PC-9 (cell line): Measurements from ENCODE around the gene HCFC1R1. TPM values are rescaled to one million over a fixed set of nuclear protein-coding genes. Genes with fewer than 3 reads are reported as not detected.

Experiments used
- BruUV-seq: library from RNA; stranded (reverse); fragments of 400-500 nt; replicated peaks from 2 replicates; lab custom pipeline; 2021; lab: Mats Ljungman, UMichigan
- CTCF ChIA-PET: fragments of 300-600 bp; sonication (Branson Sonifier 250); formaldehyde crosslinking; loops from one replicate; lab custom pipeline; 2022; ENCODE audit warnings: antibody characterized with exemption; lab: Charles Lee
- POLR2A ChIA-PET: fragments of 300-600 bp; sonication (Branson Sonifier 250); formaldehyde crosslinking; loops from one replicate; lab custom pipeline; 2022; ENCODE audit warnings: antibody characterized with exemption; ENCODE audit not compliant: unreplicated experiment; lab: Charles Lee
- DNase-seq, 2 experiments: peaks; one replicate each; pipeline versions ENCODE4 v3.0.0 to v3.0.0-alpha.2; 2015 to 2022; ENCODE audit warnings: mixed read lengths in 1 of 2
- H2AFZ ChIP-seq: fragments of 200-600 bp; sonication (generic); 2 replicates; pipeline ENCODE4 v1.8.1; 2017; ENCODE audit warnings: antibody characterized with exemption
- H3F3A ChIP-seq: fragments of 200-600 bp; sonication (generic); 2 replicates; pipeline ENCODE4 v1.8.1; 2017; ENCODE audit warnings: antibody characterized with exemption, mild to moderate bottlenecking, low read depth; ENCODE audit not compliant: insufficient read depth
- H3K27ac ChIP-seq: fragments of 200-600 bp; sonication (generic); 2 replicates; pipeline ENCODE4 v1.6.1; 2016; ENCODE audit warnings: mixed run types
- H3K27me3 ChIP-seq: fragments of 200-600 bp; sonication (generic); 2 replicates; pipeline ENCODE4 v1.6.1; 2016; ENCODE audit warnings: low read depth, mixed run types; ENCODE audit not compliant: insufficient read depth
- H3K36me3 ChIP-seq: fragments of 200-600 bp; sonication (generic); 2 replicates; pipeline ENCODE4 v1.6.1; 2016; ENCODE audit warnings: low read depth, mixed run types
- H3K4me1 ChIP-seq: fragments of 200-600 bp; sonication (generic); replicated peaks from 2 replicates; pipeline ENCODE4 v1.6.1; 2016; ENCODE audit warnings: mixed run types; ENCODE audit not compliant: insufficient read depth
- H3K4me2 ChIP-seq: fragments of 200-600 bp; sonication (generic); 2 replicates; pipeline ENCODE4 v1.6.1; 2017; ENCODE audit warnings: mixed run types
- H3K4me3 ChIP-seq: fragments of 200-600 bp; sonication (generic); 2 replicates; pipeline ENCODE4 v1.6.1; 2016; ENCODE audit warnings: mixed run types
- H3K79me2 ChIP-seq: fragments of 200-600 bp; sonication (generic); 2 replicates; pipeline ENCODE4 v1.6.1; 2017; ENCODE audit warnings: low read depth, mixed run types
- H3K9me2 ChIP-seq: fragments of 200-600 bp; sonication (generic); 2 replicates; pipeline ENCODE4 v1.8.1; 2017; ENCODE audit warnings: mild to moderate bottlenecking; ENCODE audit not compliant: insufficient read depth
- H3K9me3 ChIP-seq: fragments of 200-600 bp; sonication (generic); 2 replicates; pipeline ENCODE4 v1.8.1; 2016; ENCODE audit warnings: low read depth; ENCODE audit not compliant: insufficient read depth
- H4K20me1 ChIP-seq: fragments of 200-600 bp; sonication (generic); 2 replicates; pipeline ENCODE4 v1.8.1; 2017; ENCODE audit not compliant: insufficient read depth
- CTCF ChIP-seq: fragments of 200-600 bp; sonication (generic); conservative IDR thresholded peaks from 2 replicates; pipeline ENCODE4 v1.6.1; 2017; ENCODE audit warnings: mixed run types, antibody characterized with exemption, mild to moderate bottlenecking, moderate library complexity
- EZH2 ChIP-seq: fragments of 200-600 bp; sonication (generic); IDR thresholded peaks from 2 replicates; pipeline ENCODE4 v1.8.0; 2017; ENCODE audit warnings: antibody characterized with exemption, low read depth
- intact Hi-C: fragments of 100-400 bp; cut with micrococcal nuclease; formaldehyde crosslinking; loops from one replicate; pipeline ENCODE4 v1.10.0; 2022; ENCODE audit not compliant: unreplicated experiment
- total RNA-seq: library from RNA; stranded (reverse); gene quantifications from 2 replicates; pipeline ENCODE4 v1.2.3, GENCODE V29; 2021

The HCFC1R1 gene
- total RNA-seq, 1 experiment from 2014 or later, result 118 TPM

- TF ChIP-seq CTCF (no peak), EZH2 (no peak)
- Histone ChIP-seq H3K27me3 (no peaks in the 10 kb centered on the region), H3K79me2 (peaks cover 10% of the 10 kb centered on the region), H4K20me1 (no peaks in the 10 kb centered on the region; the same call in 1 of the 2 replicates), H3K9me2 (no peaks in the 10 kb centered on the region), H2AFZ (peak overlapping the region; percentile 80), H3K4me1 (peaks cover 22% of the 10 kb centered on the region), H3K27ac (no peak overlapping the region), H3K4me3 (peak overlapping the region; percentile 80), H3K36me3 (no peaks in the 10 kb centered on the region), H3F3A (peaks cover 21% of the 10 kb centered on the region; the same call in 1 of the 2 replicates), H3K9me3 (no peaks in the 10 kb centered on the region), H3K4me2 (peak overlapping the region; percentile 86)
- TSS peak; percentile 30 for BruUV-seq
- DNase-seq, result peak in 1 of 2 experiments; percentile 62
- ChIA-PET POLR2A (no interaction called here), CTCF (no interaction called here)
- intact Hi-C loops, result loop anchor here (2.0 kb wide), 1 partner anchor 43 kb away; the partner anchor contains the start of gene HCFC1R1
These were observed 44.0 kb downstream of the HCFC1R1 start for GRCh38 chr16:2979669-2980226.

GRCh38 chr16:2977440-2977839 lies 46.3 kb downstream of the HCFC1R1 start:
- H3K4me2 ChIP-seq, result no peak overlapping the region
- no peak for DNase-seq
- no peak overlapping the region for H3K27ac ChIP-seq

GRCh38 chr16:2976673-2977072 lies 47.1 kb downstream of the HCFC1R1 start:
- H2AFZ ChIP-seq, result no peak overlapping the region
- H3K79me2 ChIP-seq, result peaks cover 10% of the 10 kb centered on the region
- no peak for DNase-seq
- POLR2A ChIA-PET, result no interaction called here
- H3K36me3 ChIP-seq, result no peaks in the 10 kb centered on the region
- H3K4me1 ChIP-seq, result peaks cover 13% of the 10 kb centered on the region
- no peaks in the 10 kb centered on the region for H3K9me3 ChIP-seq
- peaks cover 19% of the 10 kb centered on the region; the same call in 1 of the 2 replicates for H3F3A ChIP-seq
- CTCF ChIA-PET, result no interaction called here
- no peak overlapping the region for H3K4me2 ChIP-seq
- no TSS peak for BruUV-seq
- H3K4me3 ChIP-seq, result no peak overlapping the region
- H4K20me1 ChIP-seq, result no peaks in the 10 kb centered on the region; the same call in 1 of the 2 replicates
- no peaks in the 10 kb centered on the region for H3K27me3 ChIP-seq
- H3K27ac ChIP-seq, result no peak overlapping the region
- TF ChIP-seq CTCF (no peak), EZH2 (no peak)
- H3K9me2 ChIP-seq, result no peaks in the 10 kb centered on the region
- intact Hi-C loops, result no loop called here

More at GRCh38 chr16:2977440-2977839, 46.3 kb downstream of the HCFC1R1 start:
- CTCF ChIA-PET, result no interaction called here
- BruUV-seq, result no TSS peak
- Histone ChIP-seq H3K9me2 (no peaks in the 10 kb centered on the region), H3K79me2 (peaks cover 10% of the 10 kb centered on the region), H3K27me3 (no peaks in the 10 kb centered on the region), H3K4me3 (no peak overlapping the region), H3K9me3 (no peaks in the 10 kb centered on the region), H3F3A (peaks cover 21% of the 10 kb centered on the region; the same call in 1 of the 2 replicates), H3K4me1 (peaks cover 13% of the 10 kb centered on the region), H2AFZ (no peak overlapping the region), H3K36me3 (no peaks in the 10 kb centered on the region), H4K20me1 (no peaks in the 10 kb centered on the region; the same call in 1 of the 2 replicates)
- no peak for TF ChIP-seq EZH2
- TF ChIP-seq CTCF, result no peak
- POLR2A ChIA-PET, result no interaction called here
- intact Hi-C loops, result no loop called here
